HG03469 (cell line): ENCODE measurements around the gene UFM1.
"Not testable (repeated sequence)": the region's sequence is repeated elsewhere in the genome, so short reads cannot be mapped to it uniquely, and the experiment has no call there.

Experiments
- ATAC-seq: cut with Tn5 transposase; IDR thresholded peaks from one replicate; pipeline ENCODE4 v1.9.1; 2021; ENCODE audit warnings: mild to moderate bottlenecking, moderate library complexity, moderate number of reproducible peaks; ENCODE audit not compliant: unreplicated experiment

Gene UFM1

GRCh38 chr13:38349390-38350113 is at the start of gene UFM1:
TSS of gene UFM1 (plus strand) at chr13:38349851. CDS start at chr13:38349920, 69 bp downstream.
- ATAC-seq = peak; percentile 70

GRCh38 chr13:38301236-38301635 is 48.4 kb upstream of the UFM1 start:
- ATAC-seq = no peak

GRCh38 chr13:38303816-38304320 is 45.8 kb upstream of the UFM1 start:
- ATAC-seq = no peak

- ATAC-seq = no peak
Measured at GRCh38 chr13:38308736-38309135, 40.9 kb upstream of the UFM1 start.

- ATAC-seq = no peak
Measured at GRCh38 chr13:38309397-38309796, 40.3 kb upstream of the UFM1 start.

- ATAC-seq = not testable (repeated sequence)
Measured at GRCh38 chr13:38311175-38311574, 38.5 kb upstream of the UFM1 start.

- ATAC-seq = no peak
Measured at GRCh38 chr13:38316129-38316528, 33.5 kb upstream of the UFM1 start.

GRCh38 chr13:38321654-38322053 is 28.0 kb upstream of the UFM1 start:
- ATAC-seq = no peak

- no peak for ATAC-seq
Measured at GRCh38 chr13:38325426-38325825, 24.2 kb upstream of the UFM1 start.

- no peak for ATAC-seq
Measured at GRCh38 chr13:38328699-38329098, 21.0 kb upstream of the UFM1 start.

GRCh38 chr13:38334845-38335244 is 14.8 kb upstream of the UFM1 start:
- ATAC-seq = no peak

- ATAC-seq = no peak
Measured at GRCh38 chr13:38338089-38338488, 11.6 kb upstream of the UFM1 start.

- no peak for ATAC-seq
Measured at GRCh38 chr13:38340624-38341023, 9.0 kb upstream of the UFM1 start.

GRCh38 chr13:38341149-38341692 is 8.4 kb upstream of the UFM1 start:
- ATAC-seq = no peak

- ATAC-seq = no peak
Measured at GRCh38 chr13:38346764-38347163, 2.9 kb upstream of the UFM1 start.

GRCh38 chr13:38348861-38349389 is 726 bp upstream of the UFM1 start:
- ATAC-seq = peak; percentile 3

GRCh38 chr13:38350114-38350617 is 515 bp downstream of the UFM1 start:
- ATAC-seq = peak; percentile 17

GRCh38 chr13:38355595-38356119 is 6.0 kb downstream of the UFM1 start:
- no peak for ATAC-seq

GRCh38 chr13:38358684-38359083 is 9.0 kb downstream of the UFM1 start:
- no peak for ATAC-seq

- ATAC-seq = no peak
Measured at GRCh38 chr13:38361542-38362262, 12.1 kb downstream of the UFM1 start.

GRCh38 chr13:38363219-38363618 is 13.6 kb downstream of the UFM1 start:
- ATAC-seq = no peak
